ENCODE results near the gene IFI27L2.

DNA sequence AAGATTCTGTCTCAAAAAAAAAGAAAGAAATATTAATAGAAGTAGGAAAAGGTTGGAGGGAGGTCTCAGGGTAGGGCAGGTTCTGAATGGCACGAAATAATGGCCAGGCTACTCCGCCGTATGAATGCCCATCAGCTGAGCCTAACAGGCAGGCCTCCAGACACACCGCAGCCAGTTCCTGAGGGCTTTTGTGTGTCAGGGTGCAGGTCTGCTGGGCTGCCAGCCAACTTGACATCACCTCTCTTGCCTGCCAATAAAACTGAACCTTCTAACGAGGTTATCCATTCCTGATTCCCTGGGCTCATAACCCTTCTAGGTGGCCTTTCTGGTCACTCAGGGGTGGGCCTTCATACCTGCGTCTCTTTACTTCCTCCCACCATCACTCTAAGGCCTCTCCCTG lies 15.9 kb downstream of the IFI27L2 start:
- TF ChIP-seq, protein P1, sequence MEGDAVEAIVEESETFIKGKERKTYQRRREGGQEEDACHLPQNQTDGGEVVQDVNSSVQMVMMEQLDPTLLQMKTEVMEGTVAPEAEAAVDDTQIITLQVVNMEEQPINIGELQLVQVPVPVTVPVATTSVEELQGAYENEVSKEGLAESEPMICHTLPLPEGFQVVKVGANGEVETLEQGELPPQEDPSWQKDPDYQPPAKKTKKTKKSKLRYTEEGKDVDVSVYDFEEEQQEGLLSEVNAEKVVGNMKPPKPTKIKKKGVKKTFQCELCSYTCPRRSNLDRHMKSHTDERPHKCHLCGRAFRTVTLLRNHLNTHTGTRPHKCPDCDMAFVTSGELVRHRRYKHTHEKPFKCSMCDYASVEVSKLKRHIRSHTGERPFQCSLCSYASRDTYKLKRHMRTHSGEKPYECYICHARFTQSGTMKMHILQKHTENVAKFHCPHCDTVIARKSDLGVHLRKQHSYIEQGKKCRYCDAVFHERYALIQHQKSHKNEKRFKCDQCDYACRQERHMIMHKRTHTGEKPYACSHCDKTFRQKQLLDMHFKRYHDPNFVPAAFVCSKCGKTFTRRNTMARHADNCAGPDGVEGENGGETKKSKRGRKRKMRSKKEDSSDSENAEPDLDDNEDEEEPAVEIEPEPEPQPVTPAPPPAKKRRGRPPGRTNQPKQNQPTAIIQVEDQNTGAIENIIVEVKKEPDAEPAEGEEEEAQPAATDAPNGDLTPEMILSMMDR (IDR thresholded peaks at IDR 0.05), result no peak
- TF ChIP-seq POLR2AphosphoS5 (IDR thresholded peaks at IDR 0.05; ENCODE audit: low read depth, low read length) (no peak), EP300 (IDR thresholded peaks at IDR 0.05; ENCODE audit: borderline replicate concordance in 1 of 2, low read depth in 1 of 2, low read length in 1 of 2) (0 out of 4 replicates have a peak, but pooled peaks of 1 of the 2 experiments have one; percentile 12), GABPA (IDR thresholded peaks at IDR 0.05; ENCODE audit: low read depth) (no peak), ELF1 (IDR thresholded peaks at IDR 0.05) (no peak), RAD21 (IDR thresholded peaks at IDR 0.05; ENCODE audit: low read length) (no peak), SIN3A (IDR thresholded peaks at IDR 0.05; ENCODE audit: borderline replicate concordance, low read depth, low read length) (no peak), EZH2phosphoT487 (IDR thresholded peaks at IDR 0.05; ENCODE audit: borderline replicate concordance, low read depth) (no peak), FOXM1 (IDR thresholded peaks at IDR 0.05; ENCODE audit: low read depth) (no peak)
- TF ChIP-seq, protein P2, sequence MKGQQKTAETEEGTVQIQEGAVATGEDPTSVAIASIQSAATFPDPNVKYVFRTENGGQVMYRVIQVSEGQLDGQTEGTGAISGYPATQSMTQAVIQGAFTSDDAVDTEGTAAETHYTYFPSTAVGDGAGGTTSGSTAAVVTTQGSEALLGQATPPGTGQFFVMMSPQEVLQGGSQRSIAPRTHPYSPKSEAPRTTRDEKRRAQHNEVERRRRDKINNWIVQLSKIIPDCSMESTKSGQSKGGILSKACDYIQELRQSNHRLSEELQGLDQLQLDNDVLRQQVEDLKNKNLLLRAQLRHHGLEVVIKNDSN (IDR thresholded peaks at IDR 0.05; ENCODE audit: borderline replicate concordance, low read depth), result no peak
- TF ChIP-seq, protein P3, sequence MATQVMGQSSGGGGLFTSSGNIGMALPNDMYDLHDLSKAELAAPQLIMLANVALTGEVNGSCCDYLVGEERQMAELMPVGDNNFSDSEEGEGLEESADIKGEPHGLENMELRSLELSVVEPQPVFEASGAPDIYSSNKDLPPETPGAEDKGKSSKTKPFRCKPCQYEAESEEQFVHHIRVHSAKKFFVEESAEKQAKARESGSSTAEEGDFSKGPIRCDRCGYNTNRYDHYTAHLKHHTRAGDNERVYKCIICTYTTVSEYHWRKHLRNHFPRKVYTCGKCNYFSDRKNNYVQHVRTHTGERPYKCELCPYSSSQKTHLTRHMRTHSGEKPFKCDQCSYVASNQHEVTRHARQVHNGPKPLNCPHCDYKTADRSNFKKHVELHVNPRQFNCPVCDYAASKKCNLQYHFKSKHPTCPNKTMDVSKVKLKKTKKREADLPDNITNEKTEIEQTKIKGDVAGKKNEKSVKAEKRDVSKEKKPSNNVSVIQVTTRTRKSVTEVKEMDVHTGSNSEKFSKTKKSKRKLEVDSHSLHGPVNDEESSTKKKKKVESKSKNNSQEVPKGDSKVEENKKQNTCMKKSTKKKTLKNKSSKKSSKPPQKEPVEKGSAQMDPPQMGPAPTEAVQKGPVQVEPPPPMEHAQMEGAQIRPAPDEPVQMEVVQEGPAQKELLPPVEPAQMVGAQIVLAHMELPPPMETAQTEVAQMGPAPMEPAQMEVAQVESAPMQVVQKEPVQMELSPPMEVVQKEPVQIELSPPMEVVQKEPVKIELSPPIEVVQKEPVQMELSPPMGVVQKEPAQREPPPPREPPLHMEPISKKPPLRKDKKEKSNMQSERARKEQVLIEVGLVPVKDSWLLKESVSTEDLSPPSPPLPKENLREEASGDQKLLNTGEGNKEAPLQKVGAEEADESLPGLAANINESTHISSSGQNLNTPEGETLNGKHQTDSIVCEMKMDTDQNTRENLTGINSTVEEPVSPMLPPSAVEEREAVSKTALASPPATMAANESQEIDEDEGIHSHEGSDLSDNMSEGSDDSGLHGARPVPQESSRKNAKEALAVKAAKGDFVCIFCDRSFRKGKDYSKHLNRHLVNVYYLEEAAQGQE (IDR thresholded peaks at IDR 0.05; ENCODE audit: low read depth, low read length), result no peak
